Activated T-cell treated with anti-CD3 and anti-CD28 coated beads for 4 hours (primary cell): ENCODE measurements around the gene CTTNBP2.

Experiments used
- DNase-seq: peaks from one replicate; pipeline ENCODE4 v3.0.0-alpha.2; 2020

The CTTNBP2 gene

DNA sequence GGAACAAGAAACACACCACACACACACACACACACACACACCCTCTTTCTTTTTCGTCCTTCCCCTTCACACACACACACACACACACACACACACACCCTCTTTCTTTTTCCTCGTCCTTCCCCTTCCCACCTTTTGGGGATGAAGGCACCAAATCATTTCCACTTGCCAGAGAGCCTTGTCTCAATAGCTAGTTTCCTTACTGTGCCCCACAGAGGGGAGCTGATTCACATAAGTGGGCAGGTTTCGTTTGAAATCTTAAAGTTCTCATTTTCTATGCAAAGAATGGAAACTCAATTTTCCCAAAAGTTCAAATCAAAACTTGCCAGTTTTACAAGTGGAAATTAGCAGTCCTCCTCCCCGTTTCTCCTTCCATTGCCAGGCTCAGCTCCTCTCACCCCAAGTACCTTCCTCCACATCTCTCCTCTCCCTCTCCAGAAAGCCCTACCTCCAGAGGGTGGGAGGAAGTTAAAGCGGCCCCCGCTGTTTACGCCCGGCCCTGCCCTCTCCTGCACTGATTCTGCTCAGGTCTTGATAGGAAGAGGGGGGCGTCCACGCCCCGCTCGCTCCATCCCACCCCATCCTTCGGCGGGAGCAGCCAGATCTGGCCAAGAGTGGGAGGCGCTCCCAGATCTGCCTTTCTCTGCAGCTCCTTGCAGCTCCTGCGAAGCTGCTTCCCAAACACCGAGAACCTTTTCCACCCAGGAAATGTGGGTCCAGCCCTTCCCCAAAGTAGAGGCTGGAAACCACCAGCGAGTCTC is 1.3 kb downstream of the CTTNBP2 start:
- no peak for DNase-seq

DNA sequence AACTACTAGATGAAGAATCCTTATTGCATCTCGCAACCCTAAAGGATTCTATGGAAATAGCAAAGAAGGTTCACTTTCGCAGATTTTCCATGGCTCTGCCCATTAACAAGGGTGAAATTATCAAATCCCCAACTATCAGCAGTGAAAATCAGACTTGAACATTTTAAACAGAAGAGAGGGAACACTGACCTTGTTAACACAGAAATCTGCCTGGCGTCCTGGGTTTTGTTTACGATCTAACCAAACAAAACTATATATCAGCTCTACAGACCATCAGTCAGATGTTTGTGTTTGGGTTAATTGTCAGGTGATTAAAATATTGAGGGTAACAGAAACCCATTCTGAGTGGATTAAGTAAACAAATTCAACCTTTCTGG is 1.9 kb downstream of the CTTNBP2 start:
- DNase-seq = no peak

DNA sequence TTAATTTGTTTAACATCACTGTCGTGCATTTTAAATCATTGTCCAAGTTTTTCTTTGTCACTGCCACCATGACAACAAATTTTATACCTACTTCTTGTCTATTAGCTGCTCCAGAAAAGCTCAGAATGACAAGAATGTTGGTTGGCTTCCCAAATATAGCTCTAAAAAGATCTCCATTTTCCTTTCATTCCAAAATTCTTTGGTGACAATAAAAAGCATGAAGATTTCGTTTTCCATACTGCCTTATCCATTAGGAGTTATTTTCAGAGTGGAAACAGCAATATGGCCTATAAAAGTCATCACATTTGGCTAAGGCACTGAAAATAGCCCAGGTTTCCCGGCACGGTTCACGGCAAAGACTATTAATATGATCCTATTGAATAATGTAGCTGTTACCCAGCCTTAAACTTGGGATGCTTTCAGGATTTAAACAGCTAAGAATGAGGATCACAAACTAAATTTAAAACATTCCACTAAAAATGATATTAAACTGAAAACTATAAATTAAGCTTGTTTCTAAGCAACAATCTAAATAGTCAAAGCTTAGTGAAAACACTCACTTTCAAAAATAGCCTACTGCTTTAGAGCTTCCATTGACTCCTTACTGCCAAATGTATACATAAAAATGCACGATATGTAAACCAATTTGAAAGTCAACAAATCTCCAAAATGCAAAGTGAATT is 2.7 kb downstream of the CTTNBP2 start:
- no peak for DNase-seq

DNA sequence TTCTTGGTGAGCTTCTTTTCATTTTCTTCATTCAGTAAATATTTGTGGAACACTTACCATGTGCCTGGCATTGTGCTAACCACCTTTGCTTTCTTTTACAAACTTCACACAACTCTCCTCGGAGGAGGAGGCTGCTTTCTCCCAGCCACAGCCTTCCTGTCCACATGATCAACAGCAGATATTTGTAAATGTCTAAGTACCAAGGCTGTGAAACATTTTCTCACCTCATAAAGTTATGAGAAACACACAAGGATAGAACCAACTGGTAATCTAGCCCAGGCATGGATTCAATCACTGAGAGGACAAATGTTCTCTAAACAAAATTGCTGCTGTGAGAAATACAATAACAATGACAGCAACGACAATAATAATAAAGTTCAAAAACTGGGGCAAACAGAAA is 3.9 kb downstream of the CTTNBP2 start:
- DNase-seq = no peak

DNA sequence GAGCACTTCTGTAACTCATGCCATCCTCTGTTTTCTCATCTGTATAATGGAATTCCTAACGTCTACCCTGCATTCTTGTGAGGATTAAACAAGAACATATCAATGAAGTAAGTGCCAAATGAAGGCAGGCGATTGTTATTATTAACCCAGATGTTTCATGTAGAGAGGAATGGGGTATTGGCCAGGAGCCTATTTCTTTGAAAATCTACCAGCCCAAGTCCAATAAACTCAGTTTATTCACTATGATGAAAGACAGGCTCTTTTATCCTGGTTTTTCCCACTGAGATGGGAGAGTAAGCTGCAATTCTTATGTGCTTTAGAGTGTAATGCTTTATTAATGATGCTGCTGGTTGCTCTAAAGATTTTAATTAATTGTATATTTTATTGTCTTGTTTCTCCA is 9.6 kb downstream of the CTTNBP2 start:
- DNase-seq = no peak

DNA sequence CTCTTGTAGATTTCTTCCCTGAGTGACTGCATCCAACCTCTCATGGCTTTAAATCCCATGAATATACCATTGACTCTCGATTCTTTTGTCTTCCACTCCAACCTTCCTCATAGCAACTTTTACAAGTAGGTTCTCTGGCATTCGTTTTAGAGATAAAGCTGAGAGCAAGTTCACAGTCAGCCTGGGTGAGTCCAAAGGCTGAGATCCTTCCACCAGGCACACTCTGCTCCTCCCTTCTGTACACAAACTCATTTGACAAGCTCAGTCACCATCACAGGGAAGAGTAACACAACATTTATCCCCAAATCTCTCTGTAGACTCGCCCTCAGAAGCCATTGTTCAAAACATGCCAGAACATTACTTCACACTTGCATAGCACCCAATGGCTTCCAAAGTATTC is 10.9 kb downstream of the CTTNBP2 start:
- no peak for DNase-seq

DNA sequence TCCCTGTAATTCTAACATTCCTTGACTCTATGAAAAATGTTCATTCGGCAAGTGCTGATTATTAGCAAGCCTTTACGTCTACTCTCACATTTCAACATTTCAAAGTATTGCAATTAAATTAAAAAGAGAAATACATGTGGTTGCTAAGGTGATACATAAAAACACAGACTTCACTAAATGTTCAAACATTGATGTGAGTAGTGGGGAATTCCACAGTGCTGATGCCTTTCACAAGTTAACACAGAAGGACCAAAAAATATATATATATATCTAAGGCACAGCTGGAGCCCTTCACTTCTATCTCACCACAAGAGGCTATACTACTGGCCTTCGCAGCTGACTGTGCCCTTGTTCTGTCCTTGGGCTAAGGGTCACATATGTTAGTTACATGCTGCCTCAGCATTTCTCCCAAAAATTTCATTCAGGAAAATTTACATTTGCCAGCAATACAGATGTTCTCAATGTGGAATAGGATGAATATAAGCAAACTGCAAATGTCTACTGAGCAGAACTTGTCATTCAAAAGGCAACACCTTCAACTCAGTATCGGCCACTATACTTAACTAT is 13.9 kb downstream of the CTTNBP2 start:
- no peak for DNase-seq

DNA sequence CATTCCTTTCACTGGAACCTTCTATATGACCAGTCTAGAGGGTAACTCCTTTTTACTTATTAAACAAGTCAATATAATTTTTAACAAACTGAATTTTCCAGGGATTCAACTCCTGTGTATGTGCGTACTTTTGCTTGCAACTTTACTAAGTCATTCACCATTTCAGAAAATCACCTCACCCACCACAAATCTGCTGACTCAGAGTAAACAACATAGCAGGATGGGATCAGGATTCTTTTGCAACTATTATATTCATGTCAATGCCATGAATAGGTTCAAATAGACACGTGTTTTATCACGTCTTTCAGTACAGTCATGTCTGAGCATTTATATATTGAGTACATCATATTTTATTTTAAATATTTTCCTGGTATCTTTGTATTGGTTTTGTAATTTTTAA is 14.5 kb downstream of the CTTNBP2 start:
- DNase-seq = no peak

DNA sequence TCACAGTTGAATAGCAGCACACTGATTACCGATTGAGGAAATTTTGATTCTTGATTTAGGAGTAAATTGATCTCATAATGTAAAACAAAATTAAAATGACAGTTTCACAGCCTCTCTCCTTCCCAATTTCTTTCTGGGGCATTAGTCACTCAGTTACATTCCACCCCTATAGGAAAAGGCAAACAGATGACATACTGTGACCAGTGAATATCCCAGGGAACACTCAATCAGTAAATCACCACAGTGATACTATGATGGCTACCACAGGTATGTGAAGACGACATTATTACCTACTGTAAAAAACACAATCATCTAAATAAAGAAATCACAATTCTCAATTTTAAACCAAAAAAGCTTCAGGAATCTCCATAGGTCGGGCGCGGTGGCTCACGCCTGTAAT is 15.5 kb downstream of the CTTNBP2 start:
- DNase-seq = no peak

DNA sequence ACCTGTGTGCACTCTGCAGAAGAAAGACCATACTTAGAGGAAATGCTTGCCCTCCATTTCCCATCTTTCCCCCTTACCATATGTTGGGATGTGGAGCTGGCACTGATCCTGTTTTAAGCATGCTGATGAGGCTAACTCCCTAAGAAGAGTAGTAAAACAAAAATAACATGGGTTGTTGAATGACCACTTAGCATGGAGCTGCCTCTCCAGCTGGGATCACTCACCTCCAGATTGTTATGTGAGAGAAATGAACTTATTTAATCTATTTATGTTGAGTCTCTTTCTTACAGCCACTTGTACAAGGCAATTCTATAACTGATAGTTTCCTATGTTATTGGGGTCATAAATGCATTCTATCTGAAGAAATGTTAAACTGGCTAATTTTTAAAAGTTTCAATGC is 17.0 kb downstream of the CTTNBP2 start:
- DNase-seq = no peak

DNA sequence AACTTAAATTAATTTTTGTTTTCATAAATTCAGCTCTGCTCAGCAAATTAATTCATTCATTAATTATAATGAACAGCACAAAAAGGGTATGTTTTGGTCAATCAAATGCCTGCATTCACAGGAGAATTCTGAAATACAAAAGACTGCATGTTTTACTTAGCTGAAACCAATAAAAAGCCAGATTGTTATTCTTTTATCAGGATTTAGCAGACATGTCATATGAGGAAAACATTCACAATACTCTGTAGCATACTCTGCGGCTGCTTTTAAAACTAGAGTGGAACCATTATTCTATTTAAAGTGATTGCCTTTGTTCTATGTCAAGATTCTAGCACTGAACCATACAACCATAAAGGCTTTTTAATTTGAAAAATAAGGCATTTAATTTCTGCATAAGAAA is 19.1 kb downstream of the CTTNBP2 start:
- no peak for DNase-seq

DNA sequence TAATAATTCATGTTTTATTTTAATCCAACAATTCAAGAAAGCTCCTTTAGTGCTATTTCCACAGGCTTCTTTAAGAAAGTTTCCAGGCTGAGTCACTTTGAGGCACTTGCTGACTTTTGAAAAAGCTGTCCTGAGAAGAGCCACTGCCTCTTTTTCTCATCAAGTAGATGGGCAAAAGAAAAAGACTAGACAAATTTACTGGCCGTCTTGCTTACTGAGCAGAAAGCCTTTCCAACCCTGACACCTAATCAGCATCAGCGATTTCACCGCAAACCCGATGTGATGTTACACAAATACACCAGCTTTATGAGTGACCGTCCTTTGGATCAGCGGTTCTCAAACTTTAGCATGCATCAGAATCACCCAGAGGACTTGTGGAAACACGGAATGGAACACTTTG is 24.3 kb downstream of the CTTNBP2 start:
- DNase-seq = no peak

DNA sequence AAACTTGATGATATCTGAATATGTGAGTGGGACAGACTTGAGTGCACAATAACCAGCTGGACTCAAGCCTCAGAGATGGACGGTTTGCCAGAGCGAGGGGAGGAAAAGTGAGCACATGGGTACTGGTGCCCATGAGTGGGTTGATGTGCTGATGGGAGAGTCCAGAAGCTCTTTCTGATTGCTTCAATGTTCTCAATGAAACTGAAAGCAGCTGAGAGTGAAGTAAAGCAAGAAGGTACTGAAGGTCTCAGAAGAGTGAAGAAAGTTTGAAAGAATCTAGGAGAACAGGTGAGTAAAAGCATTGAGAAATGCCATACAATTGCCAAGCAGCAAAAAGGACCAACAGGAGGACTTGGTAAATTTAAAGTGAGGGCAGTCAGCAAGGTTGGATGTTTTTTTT is 28.6 kb downstream of the CTTNBP2 start:
- DNase-seq = no peak

DNA sequence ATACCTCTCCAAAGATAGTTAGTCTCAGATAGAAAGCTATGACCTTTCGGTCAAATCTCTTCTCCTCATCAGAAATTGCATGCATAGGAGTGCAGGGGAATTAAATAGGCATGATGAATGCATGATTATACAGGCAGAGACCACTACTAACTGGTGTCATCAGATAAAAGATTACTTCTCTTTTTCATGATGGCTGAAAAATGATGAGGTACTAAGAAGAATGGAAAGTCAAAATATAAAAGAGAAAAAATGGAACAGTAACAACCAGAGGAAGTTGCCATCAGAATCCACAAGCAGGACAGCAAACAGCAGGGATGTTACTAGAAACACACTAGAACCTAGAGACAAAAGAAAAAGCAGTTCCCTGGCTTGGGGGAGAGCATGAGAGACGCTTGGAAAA is 31.6 kb downstream of the CTTNBP2 start:
- no peak for DNase-seq

DNA sequence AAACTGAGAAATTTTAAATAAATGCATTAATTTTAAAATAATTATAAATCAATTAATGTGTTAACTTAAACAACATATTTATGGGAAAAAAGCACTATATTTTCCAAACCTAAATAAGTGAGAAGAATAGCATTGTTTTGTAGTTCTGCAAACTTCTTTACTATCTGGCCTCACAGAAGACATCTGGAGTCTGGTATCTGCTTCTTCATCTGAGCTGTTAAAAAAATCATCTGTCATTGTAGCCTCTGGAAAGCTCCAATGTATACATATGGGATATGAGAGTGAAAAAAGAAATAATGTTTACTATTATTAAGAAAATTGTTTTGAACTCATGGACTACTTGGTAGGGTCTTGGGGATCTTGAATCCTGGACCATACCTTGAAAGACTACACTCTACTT is 32.2 kb downstream of the CTTNBP2 start:
- DNase-seq = no peak

DNA sequence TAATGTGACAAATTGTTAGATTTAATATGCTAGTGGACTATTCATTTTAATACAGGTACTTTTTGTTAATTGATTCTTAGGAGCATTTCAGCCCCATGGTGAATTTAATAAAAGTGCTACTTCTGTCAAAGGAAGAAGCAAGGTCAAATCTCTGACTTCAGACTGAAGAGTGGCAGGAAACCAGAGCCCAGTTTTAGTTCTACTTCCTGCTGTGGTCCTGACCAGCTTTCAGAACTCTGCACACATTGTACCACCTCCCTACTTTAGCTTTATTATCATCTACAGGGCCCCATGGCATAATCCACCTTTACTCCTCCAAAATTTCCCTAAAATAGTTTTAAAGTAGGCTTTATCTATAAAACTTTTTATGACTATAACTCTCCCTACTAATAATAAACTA is 33.7 kb downstream of the CTTNBP2 start:
- DNase-seq = no peak

DNA sequence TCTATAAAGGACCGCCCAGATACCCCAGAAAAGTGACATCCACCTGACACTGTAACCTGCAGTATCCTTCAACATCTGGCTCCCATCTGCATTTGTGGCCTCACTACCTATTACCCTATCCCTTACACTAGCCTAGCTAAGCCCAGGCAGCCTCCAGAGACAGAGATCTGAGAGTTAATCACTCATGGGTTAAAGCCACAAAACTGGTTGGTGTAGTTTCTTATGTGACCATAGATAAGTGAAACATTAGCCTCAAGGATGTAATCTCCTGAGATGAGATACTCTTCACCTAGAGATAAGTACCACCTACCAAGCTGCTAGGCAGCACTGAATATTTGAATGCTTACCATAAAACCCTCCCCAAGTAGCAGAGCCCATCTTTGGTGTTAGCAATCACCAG is 35.4 kb downstream of the CTTNBP2 start:
- no peak for DNase-seq

DNA sequence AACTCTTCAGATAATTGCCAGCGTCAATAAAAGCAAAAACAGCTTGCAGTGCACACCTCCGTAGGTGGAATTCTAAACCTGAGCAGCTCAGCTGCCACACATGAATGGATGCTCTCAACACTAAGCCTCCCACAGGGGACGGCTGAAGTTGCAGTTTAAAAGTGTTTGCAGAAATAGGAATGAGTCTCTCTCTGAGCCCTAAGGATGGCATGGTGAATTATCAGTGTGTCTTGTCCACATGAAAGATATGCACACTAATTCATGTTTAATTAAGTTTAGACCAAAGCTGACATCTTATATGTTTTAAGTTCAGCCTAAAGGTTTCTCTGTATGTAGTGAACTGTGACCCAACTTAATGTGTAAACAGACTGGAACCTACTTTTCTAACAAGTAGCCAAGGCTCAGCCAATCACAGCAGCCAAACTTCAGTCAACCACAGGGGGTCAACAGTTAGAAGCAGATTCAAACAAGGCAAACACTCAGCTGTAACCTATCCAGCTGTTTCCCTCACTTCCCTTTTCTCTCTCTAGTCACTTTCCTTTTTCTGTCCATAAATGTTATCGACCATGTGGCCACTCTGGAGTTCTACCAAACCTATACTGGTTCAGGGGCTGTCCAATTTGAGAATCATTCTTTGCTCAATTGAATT is 38.1 kb downstream of the CTTNBP2 start:
- DNase-seq = no peak

DNA sequence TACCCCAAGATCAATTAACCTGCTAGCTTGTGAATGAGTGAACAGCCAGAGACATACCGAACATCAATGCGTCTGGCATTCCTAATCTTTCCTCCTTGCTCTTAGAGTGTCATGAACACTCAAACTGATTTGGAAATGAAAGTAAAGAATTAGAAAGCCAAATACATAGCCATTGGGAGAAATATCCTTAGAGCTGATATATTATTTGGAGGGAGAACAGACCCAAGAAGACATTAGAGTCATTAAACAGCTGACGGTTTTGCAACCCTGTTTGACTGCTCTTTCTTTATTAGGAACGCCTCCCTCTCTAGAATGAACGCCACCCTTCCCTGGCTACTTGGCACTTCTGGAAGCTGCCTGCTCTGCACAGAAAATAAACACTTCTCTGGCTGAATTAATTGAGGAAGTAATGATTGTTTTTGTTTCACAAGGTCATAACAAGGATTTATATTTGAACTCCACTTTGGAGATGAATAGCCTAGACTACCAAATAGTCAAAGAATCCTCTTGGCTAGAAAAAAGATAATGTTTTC is 42.8 kb downstream of the CTTNBP2 start:
- no peak for DNase-seq

DNA sequence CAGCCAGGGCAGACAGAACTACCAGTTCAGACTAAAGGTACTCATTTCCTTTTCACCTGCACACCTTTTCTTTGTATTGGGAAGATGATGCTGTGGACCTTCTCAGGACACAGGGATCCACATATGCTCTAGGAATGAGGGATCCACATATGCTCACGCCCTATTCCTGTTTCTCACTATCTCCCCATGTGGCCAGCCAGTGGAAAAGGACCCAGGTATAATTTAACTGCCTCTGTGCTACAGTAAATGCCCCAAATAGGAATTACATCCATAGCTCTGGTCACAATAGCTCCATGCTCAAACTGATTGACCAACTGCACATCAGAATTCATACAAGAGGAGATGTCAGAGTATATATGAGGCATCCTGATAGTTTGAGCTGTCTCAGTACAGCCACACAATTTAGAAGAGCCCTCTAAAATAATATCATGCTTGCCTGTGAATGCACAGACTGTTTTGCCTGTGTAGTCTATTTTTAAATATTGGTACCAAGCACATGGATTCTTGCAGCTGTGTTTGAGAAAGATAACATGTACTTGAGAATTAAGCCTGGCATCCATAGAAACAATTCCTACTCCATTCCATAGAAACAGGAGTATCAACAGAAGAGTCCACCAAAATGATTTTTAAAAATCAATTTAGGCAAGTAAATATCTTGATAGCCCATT is 43.7 kb downstream of the CTTNBP2 start:
- DNase-seq = no peak

DNA sequence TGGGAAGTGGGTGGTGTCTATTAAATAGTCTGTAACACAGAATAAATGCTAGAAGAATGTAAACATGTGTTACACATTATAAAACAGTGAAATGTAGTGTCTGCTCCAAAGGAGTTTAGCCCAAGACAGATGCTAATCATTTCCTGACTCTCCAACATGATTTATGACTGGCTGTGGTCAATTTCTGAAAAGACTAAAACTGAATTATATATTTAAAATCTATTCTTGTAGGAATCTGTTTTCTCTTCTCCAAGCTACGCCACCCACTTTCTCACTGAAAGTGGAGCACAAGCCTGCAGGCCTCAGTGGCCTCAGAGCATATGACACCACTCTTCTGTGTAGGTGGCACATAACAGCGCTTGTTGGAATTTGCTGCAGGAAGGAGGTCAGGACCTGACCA is 44.4 kb downstream of the CTTNBP2 start:
- DNase-seq = no peak

DNA sequence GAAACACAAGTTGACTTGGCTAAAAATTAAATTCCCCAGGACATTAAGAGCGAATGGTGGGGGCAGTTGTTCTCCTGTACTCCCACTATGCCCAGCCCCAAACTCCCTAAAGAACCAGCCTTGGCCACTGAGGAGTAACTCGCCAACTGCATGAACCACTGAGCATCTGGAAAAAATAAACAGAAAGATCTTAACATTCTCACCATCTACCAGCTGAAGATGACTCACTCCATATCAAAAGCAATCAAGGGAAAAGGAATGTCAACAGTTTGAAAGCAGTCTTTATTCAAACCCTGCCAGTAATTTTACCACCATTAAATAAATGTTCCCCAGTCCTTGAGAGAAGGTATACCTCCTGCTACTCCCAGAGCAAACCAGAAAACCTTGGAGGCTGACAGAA is 45.4 kb downstream of the CTTNBP2 start:
- no peak for DNase-seq

DNA sequence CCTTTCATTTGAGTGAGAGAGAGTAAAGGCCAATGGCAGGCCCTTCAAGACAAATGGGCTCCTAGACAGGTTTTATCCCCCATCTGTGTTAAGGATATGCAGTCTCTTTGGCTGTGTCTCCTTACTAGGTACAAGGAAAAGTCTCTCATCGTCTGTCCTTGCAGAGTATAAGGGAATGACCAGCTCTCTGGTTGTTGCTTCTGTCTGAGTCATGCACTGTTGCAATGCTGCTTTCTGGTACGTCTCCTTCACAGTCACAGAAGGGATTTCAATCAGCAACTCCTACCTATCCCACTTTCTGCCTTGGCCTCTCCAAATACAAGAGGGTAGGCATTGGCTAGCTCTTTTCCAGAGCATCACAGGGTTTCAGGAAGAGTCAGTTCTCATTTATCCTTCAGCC is 48.1 kb downstream of the CTTNBP2 start:
- no peak for DNase-seq
